NCI-H146 treated with DMSO at 0.1 percent for 48 hours (cell line): ENCODE data around the gene NFE2L2.
"Not testable (repeated sequence)": the region's sequence is repeated elsewhere in the genome, so short reads cannot be mapped to it uniquely, and the experiment has no call there.

Experiments used
- DNase-seq: peaks from one replicate; lab custom pipeline; 2025; ENCODE audit not compliant: unreplicated experiment; lab: John Stamatoyannopoulos, UW

The NFE2L2 gene

DNA sequence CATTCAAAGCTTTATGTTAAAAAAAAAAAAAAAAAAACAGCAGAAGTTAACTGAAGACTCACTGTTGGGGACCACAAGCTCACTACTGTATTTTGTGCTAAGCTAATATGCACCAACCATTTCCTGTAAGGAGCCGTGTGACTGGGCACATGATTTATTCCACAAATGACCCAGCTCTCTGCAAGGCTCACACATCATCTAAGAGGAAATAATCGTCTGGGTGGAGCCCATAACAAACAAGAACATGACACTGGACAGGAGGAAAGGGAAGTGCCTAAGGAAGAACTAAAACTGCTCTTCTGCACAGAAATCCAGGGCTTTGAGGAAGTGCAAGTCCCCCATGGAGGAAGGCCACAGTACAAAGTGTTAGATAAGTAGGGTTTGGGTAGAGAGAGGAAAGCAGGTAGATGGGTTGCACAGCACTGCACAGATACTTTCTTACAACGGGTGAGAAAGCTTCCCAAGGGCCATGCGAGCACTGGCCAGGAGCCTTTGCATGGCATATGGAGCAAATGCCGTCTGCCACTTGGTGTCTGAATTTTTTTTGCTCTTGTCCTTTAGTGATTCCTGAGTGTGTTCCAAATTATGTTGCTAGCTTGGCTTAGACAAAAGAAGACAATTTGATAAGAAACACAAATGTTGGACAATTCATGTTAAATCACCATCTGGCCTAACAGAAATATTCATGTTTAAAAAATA is 24.4 kb downstream of the NFE2L2 start:
- DNase-seq, result no peak

DNA sequence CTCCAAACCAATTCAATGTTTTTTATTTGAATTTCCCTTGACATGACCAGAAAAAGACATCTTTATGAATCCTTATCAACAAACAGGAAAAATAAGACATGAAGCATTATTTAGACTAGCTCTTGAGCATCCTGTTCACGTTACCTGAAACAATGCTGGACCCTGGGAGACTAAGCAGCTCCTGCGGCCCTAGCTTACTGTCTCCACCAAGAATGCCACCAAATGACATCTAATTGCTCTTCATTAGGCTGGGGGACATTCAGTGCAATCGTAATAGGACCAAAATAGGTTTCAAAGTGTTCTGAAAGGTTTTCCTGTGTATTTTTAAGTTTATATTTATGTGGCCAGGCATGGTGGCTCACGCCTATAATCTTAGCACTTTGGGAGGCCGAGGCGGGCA is 25.5 kb downstream of the NFE2L2 start:
- no peak for DNase-seq

DNA sequence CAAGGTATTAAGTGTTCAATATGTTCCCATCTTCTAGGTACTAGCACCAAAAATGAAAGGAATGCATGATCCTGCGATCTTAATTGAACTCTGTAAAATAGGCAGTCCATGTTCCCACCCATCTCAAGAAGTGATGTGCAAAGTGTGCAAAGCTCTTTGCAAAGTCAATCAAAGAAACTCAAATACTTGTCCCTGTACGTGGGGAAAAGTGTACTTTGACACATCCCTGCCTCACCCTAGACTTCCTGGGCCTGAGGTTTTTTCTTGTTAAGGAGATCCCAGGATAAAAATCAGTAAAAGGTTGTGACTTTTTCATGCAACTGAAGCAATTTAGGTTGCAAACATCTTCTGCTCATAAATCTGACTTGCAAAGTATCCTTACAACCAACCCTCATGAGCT is 26.6 kb downstream of the NFE2L2 start:
- DNase-seq, result no peak

DNA sequence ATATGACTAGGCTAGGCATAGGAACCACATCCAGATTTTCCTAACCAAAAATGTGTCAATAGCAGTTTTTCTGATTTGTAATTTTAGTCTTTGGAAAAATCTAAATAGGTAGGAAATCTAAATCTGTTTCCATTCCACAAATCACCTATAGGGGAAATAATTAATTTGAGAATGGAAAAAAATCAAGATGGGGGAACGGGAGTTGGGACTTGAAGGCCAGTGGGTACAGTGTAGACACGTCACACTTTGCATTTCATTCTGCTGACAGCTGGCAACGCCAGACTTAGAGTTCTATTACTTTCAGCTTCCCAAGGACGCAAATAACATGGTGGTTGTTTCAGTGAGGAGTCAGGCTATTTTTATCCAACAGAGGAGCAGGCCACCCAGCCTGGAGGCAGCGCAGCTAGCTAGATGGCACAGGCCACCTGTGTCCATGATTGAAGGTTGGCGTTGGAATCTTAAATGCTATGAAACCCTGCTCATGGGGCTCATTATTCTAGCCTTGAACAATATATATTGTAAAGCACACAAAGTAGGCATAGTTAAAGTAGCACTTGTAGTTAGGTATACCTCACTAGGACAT is 28.6 kb downstream of the NFE2L2 start:
- no peak for DNase-seq

DNA sequence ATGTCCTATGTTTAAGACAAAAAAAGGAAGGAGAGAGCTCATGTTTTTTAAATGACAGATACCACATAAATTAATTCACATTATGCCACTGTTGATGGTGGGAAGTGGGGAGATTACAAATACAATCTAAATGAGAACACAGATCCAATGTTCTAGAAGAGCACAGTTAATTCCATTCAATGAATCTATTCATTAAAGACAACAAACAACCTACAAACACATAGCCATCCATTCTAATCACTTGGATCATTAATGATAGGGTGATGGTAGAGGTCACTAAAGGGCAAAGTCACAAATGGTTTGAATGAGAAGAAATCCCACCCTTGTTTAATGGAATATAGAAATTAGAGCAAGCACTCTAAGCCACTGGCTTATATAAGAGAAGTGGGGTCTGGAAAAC is 30.3 kb downstream of the NFE2L2 start:
- DNase-seq, result no peak

DNA sequence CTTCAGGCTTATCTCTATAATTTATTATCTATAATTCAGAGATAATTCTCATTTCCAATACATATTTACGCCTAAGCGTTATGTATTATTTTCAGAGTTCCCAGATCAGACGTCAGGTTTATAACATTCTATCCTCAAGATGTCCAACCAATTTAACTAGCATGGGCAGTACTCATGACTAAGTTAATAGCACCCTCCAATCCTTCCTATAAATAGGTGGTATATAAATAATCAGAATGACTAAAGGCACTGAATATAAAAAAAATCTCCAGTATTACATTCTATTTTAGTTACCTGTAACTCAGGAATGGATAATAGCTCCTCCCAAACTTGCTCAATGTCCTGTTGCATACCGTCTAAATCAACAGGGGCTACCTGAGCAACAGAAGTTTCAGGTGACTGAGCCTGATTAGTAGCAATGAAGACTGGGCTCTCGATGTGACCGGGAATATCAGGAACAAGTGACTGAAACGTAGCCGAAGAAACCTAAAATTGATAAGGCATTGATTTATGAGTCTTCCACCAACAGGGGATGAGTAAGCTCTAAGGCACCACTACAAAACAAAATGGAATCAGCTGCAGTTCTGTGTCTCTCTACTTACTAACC is 32.3 kb downstream of the NFE2L2 start:
- no peak for DNase-seq

DNA sequence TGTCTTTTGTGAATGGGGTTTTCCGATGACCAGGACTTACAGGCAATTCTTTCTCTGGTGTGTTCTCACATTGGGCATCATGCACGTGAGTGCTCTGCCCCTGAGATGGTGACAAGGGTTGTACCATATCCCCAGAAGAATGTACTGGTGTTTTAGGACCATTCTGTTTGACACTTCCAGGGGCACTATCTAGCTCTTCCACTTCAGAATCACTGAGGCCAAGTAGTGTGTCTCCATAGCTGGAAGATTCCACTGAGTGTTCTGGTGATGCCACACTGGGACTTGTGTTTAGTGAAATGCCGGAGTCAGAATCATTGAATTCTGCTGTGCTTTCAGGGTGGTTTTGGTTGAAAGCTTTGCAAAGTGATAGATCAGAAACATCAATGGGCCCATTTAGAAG is 33.3 kb downstream of the NFE2L2 start:
- no peak for DNase-seq

DNA sequence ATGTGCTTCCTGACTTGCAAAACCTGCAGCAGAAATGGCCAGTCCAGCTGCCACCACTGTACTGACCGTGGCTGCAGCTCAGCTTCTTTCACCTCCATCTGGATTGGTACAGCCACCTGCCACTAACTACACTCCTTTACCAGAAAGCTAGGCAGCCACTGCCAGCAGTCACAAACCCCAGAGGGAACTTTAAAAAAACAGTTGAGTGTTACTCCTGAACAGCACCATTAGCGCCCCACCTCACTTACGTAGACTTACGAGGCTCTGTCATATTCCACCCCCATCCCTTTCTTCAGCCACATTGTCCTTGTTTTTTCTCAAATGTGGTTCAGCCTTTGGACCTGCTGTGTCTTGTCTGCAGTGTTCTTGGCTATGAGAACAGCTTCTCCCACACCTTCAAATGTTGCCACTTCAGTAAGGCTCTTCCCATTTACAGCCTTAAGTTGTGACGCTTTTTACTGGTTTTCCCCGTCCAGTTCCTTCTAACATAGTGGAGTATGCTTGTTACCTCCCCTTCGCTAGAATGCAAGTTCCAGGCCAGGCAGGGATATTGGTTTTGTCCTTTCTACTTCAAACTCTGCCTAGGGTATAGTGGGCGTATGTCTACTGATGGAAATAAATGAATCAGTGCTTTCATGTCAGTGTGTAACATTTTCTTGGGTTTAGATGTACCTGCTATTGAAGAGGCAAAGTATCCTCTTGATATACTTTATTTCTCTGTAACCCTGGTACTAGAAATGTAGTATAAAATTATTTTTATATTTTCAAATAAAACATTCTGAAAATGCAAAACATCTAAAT is 34.9 kb downstream of the NFE2L2 start:
- no peak for DNase-seq

DNA sequence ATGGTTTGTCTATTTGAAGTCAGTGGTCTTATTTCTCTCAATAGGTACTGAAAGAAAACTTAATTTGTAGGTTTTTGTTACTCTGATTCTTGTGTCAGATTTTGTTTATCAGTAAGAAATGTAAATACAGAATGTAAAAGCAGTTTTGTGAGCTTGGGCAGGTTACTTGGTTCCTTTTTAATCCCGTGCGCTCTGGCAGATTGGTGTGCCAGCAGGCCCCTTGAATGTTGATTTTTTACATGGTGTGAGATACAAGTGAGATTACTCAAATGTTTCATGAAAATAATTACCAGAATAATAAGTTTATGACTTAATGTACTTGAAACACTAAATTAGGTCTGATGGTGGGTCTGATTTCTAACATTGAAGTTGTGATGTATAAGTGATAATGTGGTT is 38.6 kb downstream of the NFE2L2 start:
- no peak for DNase-seq

DNA sequence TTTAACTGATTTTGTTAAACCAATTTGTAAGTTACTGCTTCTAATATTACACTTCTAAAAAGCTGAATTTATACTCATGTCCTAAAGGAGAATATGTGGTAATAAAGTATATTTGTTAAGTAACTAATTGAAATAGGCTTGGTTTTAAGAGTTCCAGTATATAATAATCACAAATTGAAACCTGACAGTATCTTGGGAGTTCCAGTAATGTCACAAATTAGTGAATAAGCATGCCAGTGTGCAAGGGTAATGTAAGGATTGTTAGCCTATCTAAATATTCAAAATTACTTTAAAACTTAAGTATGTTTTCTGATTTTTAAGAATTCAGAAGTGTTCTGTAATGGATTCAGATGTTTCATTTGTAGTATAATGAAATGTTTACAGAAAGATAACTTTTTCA is 41.1 kb downstream of the NFE2L2 start:
- not testable (repeated sequence) for DNase-seq

DNA sequence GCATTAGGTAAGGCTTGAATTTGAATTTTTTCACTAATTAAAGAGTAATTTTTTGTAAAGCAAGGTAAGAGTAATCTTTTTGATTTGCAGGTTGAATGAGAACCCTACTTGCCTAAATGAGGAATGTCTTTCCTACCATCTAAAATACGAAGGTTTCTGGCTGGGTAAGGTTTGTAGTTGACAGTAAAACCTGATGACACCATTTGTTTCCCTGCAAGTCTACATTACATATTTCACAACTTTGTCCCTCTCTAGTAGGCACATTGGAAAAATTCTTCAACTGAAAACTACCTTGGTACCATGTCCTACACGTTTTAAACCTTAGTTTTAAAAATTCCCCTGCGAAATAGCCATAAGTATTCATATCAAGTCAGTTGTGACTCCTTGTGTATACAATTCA is 42.6 kb downstream of the NFE2L2 start:
- DNase-seq, result no peak

DNA sequence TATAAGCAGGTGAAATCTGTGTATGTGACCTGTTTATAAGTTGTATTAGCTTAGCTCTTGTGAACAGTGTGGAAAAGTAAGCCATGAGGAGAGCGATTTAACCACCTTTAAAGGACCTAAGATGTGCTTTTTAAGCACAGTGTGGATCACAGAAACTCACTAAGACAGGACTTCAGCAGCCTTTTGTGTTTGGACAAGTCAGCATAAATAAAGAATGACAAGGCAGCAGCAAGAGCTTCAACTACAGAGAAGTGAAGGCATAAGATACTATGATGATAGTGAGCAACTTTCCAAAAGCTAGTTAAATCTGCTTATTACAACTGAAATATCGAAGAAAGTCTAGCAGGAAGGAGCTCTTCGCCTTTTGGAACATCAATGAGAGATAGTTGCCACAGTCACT is 43.0 kb downstream of the NFE2L2 start:
- no peak for DNase-seq

DNA sequence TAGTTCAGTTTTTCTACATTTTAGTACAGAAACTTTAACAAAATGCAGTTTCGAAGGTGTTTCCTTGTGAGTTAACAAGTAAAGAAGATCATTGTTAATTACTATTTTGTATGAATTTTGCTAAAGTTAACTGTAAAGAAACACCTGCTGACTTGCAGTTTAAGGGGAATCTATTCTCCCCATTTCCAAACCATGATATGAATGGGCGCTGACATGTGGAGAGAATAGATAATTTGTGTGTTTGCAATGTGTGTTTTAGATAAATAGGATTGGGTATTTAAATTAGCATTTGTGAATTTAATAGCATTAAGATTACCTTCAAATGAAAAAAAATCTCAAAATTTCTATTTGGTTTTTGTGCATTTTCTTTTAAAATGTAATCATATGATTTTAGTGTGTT is 44.7 kb downstream of the NFE2L2 start:
- DNase-seq, result not testable (repeated sequence)

DNA sequence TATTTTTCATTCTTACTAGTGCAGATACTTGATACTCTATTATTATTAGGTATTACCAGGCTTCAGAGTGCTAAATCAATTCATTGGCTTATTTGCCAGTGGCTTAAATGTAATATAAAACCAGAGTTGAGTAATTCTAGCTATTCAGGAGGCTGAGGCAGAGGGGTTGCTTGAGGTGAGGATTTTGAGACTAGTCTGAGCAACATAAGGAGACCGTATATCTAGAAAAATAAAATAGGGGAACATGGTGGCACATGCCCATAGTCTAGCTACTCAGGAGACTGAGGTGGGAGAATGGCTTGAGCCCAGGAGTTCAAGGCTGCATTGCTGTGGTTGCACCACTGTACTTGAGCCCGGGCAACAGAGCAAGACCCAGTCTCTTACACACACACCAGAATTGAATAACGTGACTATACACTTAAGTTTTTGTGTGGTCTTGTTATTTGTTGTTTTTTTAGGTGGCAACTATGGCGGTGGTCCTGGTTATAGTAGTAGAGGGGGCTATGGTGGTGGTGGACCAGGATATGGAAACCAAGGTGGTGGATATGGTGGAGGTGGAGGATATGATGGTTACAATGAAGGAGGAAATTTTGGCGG is 47.2 kb downstream of the NFE2L2 start:
- DNase-seq, result no peak

DNA sequence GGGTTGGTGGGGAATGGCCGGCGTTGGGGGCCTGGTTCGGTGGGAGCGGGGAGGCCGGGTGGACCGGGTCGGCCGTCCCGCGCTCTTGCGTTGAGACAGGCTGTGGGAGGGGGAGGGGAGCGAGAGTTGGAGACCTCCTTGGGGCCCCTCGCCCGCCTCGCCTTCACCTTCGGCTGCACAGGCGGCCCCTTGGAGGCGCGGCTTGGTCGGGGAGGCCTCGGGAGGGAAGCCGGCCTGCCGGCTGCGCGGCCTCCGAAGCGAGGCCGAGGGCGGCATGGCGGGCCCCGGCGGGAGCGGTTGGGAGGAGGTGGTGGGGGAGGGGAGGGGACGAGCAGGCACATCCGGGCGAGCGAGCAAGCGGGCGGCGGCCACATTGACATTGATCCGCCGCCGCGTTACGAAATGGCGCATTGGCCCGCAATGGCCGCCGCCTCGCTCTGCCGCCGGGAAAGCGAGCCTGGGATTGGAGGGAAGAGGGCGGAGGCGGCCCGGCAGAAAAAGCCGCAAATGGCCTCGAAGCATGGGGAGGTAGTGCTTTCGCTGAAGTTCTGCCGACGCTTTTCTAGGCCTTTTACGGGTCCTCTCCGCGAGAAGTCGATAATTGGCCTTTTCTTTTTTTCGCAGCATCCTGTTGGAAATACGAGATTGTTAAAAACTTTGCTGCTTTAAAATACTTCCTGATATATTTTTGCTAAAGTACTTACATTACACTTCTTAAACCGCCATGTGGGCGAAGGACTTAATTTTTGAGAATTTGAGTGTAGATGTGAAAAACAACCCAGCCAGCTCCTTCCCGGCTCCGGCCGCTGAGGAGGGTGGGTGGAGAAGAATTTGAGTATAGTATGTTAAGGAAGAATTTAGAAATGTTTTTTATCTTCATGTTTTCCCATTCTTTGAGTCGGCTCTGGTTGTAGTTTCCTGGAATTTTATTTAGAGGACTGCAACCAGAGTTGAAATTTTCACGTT is 51.4 kb downstream of the NFE2L2 start:
- peak; percentile 49 for DNase-seq

DNA sequence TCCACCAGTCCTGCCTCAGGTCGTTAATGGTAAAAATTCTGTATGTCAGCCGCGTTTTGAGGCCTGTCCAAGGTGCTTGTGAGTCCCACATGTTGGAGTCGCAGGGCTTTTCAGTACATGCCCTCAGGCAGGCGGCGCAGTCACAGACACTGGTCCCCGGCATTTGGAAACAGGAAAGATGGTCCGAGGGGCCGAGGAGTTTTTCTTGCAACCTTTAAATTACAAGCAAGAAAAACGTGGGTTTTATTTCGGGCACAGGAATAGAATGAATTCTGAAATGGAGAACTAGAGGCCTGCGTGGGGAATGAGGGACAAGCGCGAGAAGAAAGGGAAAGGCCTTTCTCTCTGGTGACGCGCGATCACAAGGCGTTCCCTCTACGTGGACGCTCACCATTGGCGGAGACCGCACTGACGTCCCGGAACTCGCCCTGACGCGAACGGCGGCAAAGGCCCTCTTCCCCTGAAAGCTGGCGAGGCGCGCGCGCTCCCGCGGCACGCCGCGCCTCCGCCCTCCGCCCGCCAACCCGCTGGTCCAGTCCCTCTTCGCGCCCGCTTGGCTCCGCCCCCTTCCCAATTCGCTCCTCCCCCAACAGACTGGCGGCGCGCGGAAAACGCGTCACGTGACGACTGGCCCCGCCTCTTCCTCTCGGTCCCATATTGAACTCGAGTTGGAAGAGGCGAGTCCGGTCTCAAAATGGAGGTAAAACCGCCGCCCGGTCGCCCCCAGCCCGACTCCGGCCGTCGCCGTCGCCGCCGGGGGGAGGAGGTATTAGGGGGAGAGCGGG is 52.2 kb downstream of the NFE2L2 start, which contains the start of gene HNRNPA3:
Gene HNRNPA3, plus strand, starts transcription at position 689 of the 785 bp plus-strand sequence. Its CDS starts 6 bp downstream, at position 695.
- peak; percentile 88 for DNase-seq

DNA sequence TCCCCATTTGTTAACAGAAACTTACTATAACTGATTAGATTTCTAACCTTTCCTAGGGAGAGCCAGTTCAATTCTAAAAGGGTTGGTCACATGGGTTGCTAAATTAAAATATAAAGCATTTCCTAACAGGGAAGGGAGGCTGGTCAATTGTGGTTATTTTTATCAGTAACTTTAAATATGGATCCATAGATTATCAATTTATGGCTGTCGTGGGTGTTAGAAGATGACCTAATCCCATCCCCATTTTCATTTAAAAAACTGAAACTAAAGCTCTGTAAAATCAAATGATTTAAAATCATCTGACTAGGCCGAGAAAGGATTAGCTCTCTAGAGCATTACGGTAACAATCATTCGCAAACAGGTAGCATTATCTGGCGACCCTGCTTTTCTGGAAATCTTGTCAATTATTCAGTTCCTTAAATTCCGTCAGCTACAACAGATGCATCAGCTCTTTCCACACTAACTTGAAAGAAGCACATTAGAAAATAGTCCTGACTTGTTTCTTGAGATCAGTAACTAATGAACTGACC is 52.9 kb downstream of the NFE2L2 start:
- no peak for DNase-seq

DNA sequence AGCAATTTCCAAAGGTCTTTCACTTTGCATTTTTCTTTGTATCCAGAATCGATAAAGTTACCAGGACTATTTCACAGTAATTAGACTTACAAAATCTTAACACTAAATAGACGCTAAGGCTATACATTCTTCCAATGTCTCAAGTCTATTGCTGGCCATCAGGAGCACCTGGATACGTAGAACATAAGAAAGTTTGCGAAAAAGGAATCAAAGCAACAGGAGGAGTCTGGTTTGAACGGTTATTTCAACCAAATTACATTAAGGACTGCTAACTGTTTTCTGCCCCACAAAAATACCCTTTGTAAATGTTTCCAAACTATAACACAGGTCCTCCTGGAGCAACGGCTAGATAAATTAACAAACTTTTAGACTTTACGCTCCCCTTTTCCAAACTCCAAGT is 53.4 kb downstream of the NFE2L2 start:
- DNase-seq, result no peak

DNA sequence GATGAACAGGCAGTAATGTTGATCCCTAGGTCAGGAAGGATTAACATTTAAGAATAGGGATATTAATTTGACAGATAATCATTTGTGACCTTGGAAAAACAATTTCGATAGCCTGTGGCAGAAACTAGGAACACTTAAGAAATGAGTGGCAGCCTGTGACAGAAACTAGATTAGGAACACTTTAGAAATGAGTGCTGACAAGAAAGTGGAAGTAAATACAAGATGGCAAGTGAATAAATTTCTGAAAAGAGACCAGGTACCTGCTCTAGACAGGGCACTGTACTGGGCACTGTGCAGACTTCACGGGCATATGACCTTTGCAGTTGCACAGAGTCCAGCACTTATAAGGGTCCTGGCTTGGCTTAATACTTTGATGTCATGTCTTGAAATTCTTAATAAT is 57.4 kb downstream of the NFE2L2 start:
- no peak for DNase-seq
